ENCODE measurements around the gene SH3YL1.

DNA sequence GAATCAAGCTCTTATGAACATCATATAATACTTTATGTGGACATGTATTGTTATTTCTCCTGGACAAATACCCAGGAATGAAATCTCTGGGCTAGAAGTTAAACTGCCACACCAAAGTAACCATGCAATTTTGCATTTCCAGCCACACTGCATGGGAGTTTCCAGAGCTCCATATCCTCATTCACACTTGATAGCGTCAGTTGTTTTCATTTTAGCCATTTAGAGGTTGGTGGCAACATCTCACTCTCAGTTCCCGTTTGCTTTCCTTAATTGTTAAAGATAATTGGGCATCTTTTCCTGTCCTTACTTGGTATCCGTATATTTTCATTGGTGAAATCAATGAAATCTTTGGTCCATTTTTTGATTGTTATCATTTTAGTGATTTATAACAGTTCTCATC, 47.8 kb downstream of the SH3YL1 start:
- no peak for TF ChIP-seq POLR2A (IDR thresholded peaks at IDR 0.05)
- no peak for TF ChIP-seq CTCF (IDR thresholded peaks at IDR 0.05)

Data from ovary (tissue), 3 donors.